Ishikawa (cell line): ENCODE data around the gene ABCC5.

ENCODE experiments used
- CEBPB ChIP-seq: IDR thresholded peaks from 2 replicates; pipeline ENCODE4 v1.6.1; 2012
- CREB1 ChIP-seq: IDR thresholded peaks from 2 replicates; pipeline ENCODE4 v1.6.1; 2012; ENCODE audit warnings: low read depth
- EGR1 ChIP-seq: IDR thresholded peaks from 2 replicates; pipeline ENCODE4 v1.6.1; 2012
- EP300 ChIP-seq: IDR thresholded peaks from 2 replicates; pipeline ENCODE4 v1.6.1; 2012; ENCODE audit warnings: borderline replicate concordance
- FOXM1 ChIP-seq: IDR thresholded peaks from 2 replicates; pipeline ENCODE4 v1.6.1; 2012; ENCODE audit warnings: low read depth, borderline replicate concordance
- MAX ChIP-seq: IDR thresholded peaks from 2 replicates; pipeline ENCODE4 v1.6.1; 2012
- RAD21 ChIP-seq: IDR thresholded peaks from 2 replicates; pipeline ENCODE4 v1.6.1; 2012; ENCODE audit warnings: low read depth
- REST ChIP-seq: IDR thresholded peaks from 2 replicates; pipeline ENCODE4 v1.6.1; 2012; ENCODE audit warnings: low read depth, mild to moderate bottlenecking
- TAF1 ChIP-seq: IDR thresholded peaks from 2 replicates; pipeline ENCODE4 v1.6.1; 2012; ENCODE audit warnings: low read depth, mild to moderate bottlenecking
- TCF12 ChIP-seq: IDR thresholded peaks from 2 replicates; pipeline ENCODE4 v1.6.1; 2012; ENCODE audit warnings: low read depth
- TEAD4 ChIP-seq: IDR thresholded peaks from 2 replicates; pipeline ENCODE4 v1.6.1; 2012
- YY1 ChIP-seq: IDR thresholded peaks from 2 replicates; pipeline ENCODE4 v1.6.1; 2012; ENCODE audit warnings: low read depth
- ZBTB7A ChIP-seq: IDR thresholded peaks from 2 replicates; pipeline ENCODE4 v1.6.1; 2012; ENCODE audit warnings: low read depth

GRCh38 chr3:183880121-183880520, 137.6 kb downstream of the ABCC5 start:
- TF ChIP-seq YY1 (no peak), EP300 (no peak), MAX (no peak), CEBPB (no peak), EGR1 (no peak), ZBTB7A (no peak), TEAD4 (no peak), TCF12 (no peak), FOXM1 (no peak), REST (no peak), RAD21 (no peak), TAF1 (no peak), CREB1 (no peak)
